ENCODE results near the gene CBFA2T2. TPM values are rescaled to one million over a fixed set of nuclear protein-coding genes. Genes with fewer than 3 reads are reported as not detected.
A peak's percentile ranks its signal among the peaks of the same experiment; 100 is the strongest.

Gene CBFA2T2
- polyA plus RNA-seq, 3 donors: 1.7 to 9.7 (median 4.9) TPM

- Histone ChIP-seq H2AFZ (ENCODE audit: insufficient read depth, low read depth, low read length, poor library complexity, severe bottlenecking) (peak within 1 kb of the TSS; percentile 81), H3K4me2 (replicated peaks; ENCODE audit: extremely low read depth, low read length, poor library complexity, severe bottlenecking) (peak within 1 kb of the TSS; percentile 86), H3K27ac (ENCODE audit: low read depth in 1 of 2, low read length in 2 of 2) (no peak within 1 kb of the TSS), H3K4me1 (ENCODE audit: control insufficient read depth in 1 of 2, insufficient read depth in 2 of 2, low read length in 2 of 2) (peaks cover 10 to 19% of the 10 kb centered on the region in 2 donors), H3K79me2 (ENCODE audit: insufficient read depth, low read length) (no peaks in the 10 kb centered on the region), H3K36me3 (replicated peaks in 1 of 2; ENCODE audit: control insufficient read depth in 1 of 2, insufficient read depth in 2 of 2, low read length in 2 of 2) (no peaks in the 10 kb centered on the region), H3K9ac (ENCODE audit: insufficient read depth, low read length, poor library complexity, severe bottlenecking) (peak within 1 kb of the TSS; percentile 64), H3K4me3 (replicated peaks in 1 of 3; ENCODE audit: low read depth in 2 of 3, low read length in 3 of 3) (peak within 1 kb of the TSS; percentile 56 to 94 (median 78)), H4K20me1 (ENCODE audit: insufficient read depth, low read length) (no peaks in the 10 kb centered on the region), H3K9me3 (replicated peaks in 1 of 2; ENCODE audit: control insufficient read depth in 1 of 2, insufficient read depth in 1 of 2, low read length in 2 of 2) (no peaks in the 10 kb centered on the region), H3K27me3 (ENCODE audit: control insufficient read depth in 2 of 2, insufficient read depth in 2 of 2, low read length in 2 of 2) (peaks cover 10 to 15% of the 10 kb centered on the region in 2 donors)
- DNase-seq: peak; percentile 69 to 76 (median 76)
- H3K27ac Mint-ChIP-seq: peak within 1 kb of the TSS in 6 of 7 donors; percentile 30 to 89 (median 81)
- under 1% methylated on average over 72 of the region's 75 CpGs for WGBS (ENCODE audit: insufficient coverage)
- H3K9me3 Mint-ChIP-seq: peaks cover 0 to 3% (median 0%) of the 10 kb centered on the region in 7 donors
- TF ChIP-seq CTCF (IDR thresholded peaks at IDR 0.05): no peak
- H3K27me3 Mint-ChIP-seq (ENCODE audit: low read depth in 3 of 3): peaks cover 23 to 29% (median 23%) of the 10 kb centered on the region in 3 donors
- H3K4me1 Mint-ChIP-seq: peaks cover 17% of the 10 kb centered on the region
- peak within 1 kb of the TSS; percentile 93 to 96 for H3K4me3 Mint-ChIP-seq
- no peaks in the 10 kb centered on the region for H3K36me3 Mint-ChIP-seq
- intact Hi-C loops (cut with micrococcal nuclease): loop anchor here (2.0 to 5.0 kb wide), 3 partner anchors 47 to 229 kb away; partner anchors contain the start of genes CBFA2T2 (in 2 of the 2) and NECAB3 (in 1 of the 2)
Measured at GRCh38 chr20:33443512-33444239, 46.2 kb upstream of the CBFA2T2 start, which contains the start of gene SNTA1. Gene SNTA1, minus strand, starts transcription at chr20:33443763. Its CDS starts 143 bp downstream, at chr20:33443620.

GRCh38 chr20:33444797-33445560, 44.9 kb upstream of the CBFA2T2 start:
- Histone ChIP-seq H3K9ac (ENCODE audit: insufficient read depth, low read length, poor library complexity, severe bottlenecking) (no peak overlapping the region), H3K36me3 (replicated peaks in 1 of 2; ENCODE audit: control insufficient read depth in 1 of 2, insufficient read depth in 2 of 2, low read length in 2 of 2) (no peaks in the 10 kb centered on the region), H3K4me2 (replicated peaks; ENCODE audit: extremely low read depth, low read length, poor library complexity, severe bottlenecking) (peak overlapping the region; percentile 86), H3K9me3 (replicated peaks in 1 of 2; ENCODE audit: control insufficient read depth in 1 of 2, insufficient read depth in 1 of 2, low read length in 2 of 2) (no peaks in the 10 kb centered on the region), H3K79me2 (ENCODE audit: insufficient read depth, low read length) (no peaks in the 10 kb centered on the region), H3K4me1 (ENCODE audit: control insufficient read depth in 1 of 2, insufficient read depth in 2 of 2, low read length in 2 of 2) (peaks cover 10 to 19% of the 10 kb centered on the region in 2 donors), H2AFZ (ENCODE audit: insufficient read depth, low read depth, low read length, poor library complexity, severe bottlenecking) (peak overlapping the region; percentile 81), H3K27me3 (ENCODE audit: control insufficient read depth in 2 of 2, insufficient read depth in 2 of 2, low read length in 2 of 2) (peaks cover 10 to 15% of the 10 kb centered on the region in 2 donors), H3K27ac (ENCODE audit: low read depth in 1 of 2, low read length in 2 of 2) (no peak overlapping the region), H3K4me3 (replicated peaks in 1 of 3; ENCODE audit: low read depth in 2 of 3, low read length in 3 of 3) (peak overlapping the region in 1 of 3 experiments; percentile 94), H4K20me1 (ENCODE audit: insufficient read depth, low read length) (no peaks in the 10 kb centered on the region)
- peaks cover 22 to 28% (median 23%) of the 10 kb centered on the region in 3 donors for H3K27me3 Mint-ChIP-seq (ENCODE audit: low read depth in 3 of 3)
- H3K9me3 Mint-ChIP-seq: peaks cover 0 to 3% (median 0%) of the 10 kb centered on the region in 7 donors
- peaks cover 17% of the 10 kb centered on the region for H3K4me1 Mint-ChIP-seq
- TF ChIP-seq CTCF (IDR thresholded peaks at IDR 0.05): no peak
- no CpG with 5 or more reads among the region's 4 CpGs for WGBS (ENCODE audit: insufficient coverage)
- no peak overlapping the region for H3K27ac Mint-ChIP-seq
- peak overlapping the region; percentile 93 to 96 for H3K4me3 Mint-ChIP-seq
- DNase-seq: no peak
- no peaks in the 10 kb centered on the region for H3K36me3 Mint-ChIP-seq
- intact Hi-C loops (cut with micrococcal nuclease): loop anchor here in 1 of 2 donors (5.0 kb wide), 3 partner anchors 47 to 382 kb away; partner anchors contain the start of genes CBFA2T2 and NECAB3

All from CD14-positive monocyte (primary cell).